Esophagus muscularis mucosa (tissue), 3 donors: Measurements from ENCODE around the gene ZNF33A.

Experiments
- POLR2A ChIP-seq: fragments of 450-650 bp; IDR thresholded peaks from one replicate; pipeline ENCODE4 v1.6.1; 2017; ENCODE audit warnings: antibody characterized with exemption, moderate library complexity, mild to moderate bottlenecking, low read depth
- TF ChIP-seq, protein P1 (sequence below), 3 experiments: fragments of 200-600 bp in 2 of 3; fragments of 450-650 bp in 1 of 3; sonication (generic) in 2 of 3; IDR thresholded peaks; one replicate each; pipeline ENCODE4 v1.5.1; 2017 to 2019; ENCODE audit warnings: antibody characterized with exemption in 3 of 3, mild to moderate bottlenecking in 2 of 3, moderate library complexity in 1 of 3

DNA sequence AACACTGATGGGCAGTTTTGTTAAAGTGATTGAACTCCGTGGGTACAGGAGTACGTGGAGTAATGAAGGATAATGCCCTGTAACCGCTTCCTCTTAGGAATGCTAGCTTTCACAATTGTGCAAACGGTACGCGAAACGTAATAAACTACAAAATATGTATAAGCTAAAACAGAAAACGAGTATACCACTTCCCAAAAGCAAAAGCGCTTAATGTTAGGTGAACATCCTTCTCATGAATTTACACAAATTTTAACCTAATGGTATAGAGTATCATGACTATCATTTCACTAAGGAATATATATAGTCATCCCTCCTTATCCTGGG is 33.6 kb upstream of the ZNF33A start:
- no peak for TF ChIP-seq POLR2A
- TF ChIP-seq, protein P1, sequence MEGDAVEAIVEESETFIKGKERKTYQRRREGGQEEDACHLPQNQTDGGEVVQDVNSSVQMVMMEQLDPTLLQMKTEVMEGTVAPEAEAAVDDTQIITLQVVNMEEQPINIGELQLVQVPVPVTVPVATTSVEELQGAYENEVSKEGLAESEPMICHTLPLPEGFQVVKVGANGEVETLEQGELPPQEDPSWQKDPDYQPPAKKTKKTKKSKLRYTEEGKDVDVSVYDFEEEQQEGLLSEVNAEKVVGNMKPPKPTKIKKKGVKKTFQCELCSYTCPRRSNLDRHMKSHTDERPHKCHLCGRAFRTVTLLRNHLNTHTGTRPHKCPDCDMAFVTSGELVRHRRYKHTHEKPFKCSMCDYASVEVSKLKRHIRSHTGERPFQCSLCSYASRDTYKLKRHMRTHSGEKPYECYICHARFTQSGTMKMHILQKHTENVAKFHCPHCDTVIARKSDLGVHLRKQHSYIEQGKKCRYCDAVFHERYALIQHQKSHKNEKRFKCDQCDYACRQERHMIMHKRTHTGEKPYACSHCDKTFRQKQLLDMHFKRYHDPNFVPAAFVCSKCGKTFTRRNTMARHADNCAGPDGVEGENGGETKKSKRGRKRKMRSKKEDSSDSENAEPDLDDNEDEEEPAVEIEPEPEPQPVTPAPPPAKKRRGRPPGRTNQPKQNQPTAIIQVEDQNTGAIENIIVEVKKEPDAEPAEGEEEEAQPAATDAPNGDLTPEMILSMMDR (IDR thresholded peaks at IDR 0.05): no peak
